ENCODE measurements around the gene SYT8. TPM values are rescaled to one million over a fixed set of nuclear protein-coding genes. Genes with fewer than 3 reads are reported as not detected.

Gene SYT8, protein sequence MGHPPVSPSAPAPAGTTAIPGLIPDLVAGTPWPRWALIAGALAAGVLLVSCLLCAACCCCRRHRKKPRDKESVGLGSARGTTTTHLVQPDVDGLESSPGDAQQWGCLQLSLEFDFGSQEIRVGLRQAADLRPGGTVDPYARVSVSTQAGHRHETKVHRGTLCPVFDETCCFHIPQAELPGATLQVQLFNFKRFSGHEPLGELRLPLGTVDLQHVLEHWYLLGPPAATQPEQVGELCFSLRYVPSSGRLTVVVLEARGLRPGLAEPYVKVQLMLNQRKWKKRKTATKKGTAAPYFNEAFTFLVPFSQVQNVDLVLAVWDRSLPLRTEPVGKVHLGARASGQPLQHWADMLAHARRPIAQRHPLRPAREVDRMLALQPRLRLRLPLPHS
- not detected in 2 replicates for total RNA-seq
- polyA plus RNA-seq = not detected in 2 replicates

DNA sequence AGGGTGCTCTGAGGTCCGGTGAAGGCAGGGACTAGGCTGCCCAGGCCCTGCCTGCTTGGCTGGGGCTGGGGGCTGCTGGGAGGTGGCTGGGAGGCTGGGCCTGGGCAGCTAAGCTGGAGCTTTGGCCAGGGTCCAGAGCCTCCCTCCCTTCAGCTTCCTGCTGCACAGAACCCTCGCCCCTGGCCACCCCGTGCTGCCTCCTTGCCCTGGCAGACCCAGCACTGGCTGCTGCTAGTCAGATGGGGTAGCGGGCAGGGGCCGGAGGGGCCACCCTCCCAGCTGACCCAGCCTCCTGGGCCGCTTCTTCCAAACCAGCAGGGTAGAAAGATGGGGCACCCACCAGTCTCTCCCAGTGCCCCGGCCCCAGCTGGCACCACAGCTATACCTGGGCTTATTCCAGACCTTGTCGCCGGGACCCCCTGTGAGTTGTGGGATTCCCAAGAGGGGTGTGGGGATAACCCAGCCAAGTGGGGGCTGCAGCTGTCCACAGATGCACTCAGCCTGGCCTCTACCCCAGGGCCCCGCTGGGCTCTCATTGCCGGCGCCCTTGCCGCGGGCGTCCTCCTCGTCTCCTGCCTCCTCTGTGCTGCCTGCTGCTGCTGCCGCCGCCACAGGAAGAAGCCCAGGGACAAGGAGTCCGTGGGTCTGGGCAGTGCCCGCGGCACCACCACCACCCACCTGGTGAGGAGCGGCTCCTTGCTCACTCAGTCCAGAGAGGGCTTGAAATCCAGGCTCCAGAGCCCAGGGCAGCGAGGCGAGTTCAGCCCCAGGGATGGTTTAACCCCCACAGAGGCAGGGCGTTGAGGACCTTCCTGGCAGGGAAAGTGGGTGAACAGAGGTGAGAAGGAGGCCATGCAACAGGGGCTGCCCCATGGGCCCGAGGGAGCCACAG lies at the start of gene SYT8:
TSS of gene SYT8 (plus strand) at position 212 of the 892 bp plus-strand sequence. CDS start at position 328, 116 bp downstream.
- H3K27me3 ChIP-seq = no peaks in the 10 kb centered on the region
- DNase-seq (ENCODE audit: low read depth in 1 of 2, low spot score in 1 of 2) = no peak
- TF ChIP-seq, protein P1, sequence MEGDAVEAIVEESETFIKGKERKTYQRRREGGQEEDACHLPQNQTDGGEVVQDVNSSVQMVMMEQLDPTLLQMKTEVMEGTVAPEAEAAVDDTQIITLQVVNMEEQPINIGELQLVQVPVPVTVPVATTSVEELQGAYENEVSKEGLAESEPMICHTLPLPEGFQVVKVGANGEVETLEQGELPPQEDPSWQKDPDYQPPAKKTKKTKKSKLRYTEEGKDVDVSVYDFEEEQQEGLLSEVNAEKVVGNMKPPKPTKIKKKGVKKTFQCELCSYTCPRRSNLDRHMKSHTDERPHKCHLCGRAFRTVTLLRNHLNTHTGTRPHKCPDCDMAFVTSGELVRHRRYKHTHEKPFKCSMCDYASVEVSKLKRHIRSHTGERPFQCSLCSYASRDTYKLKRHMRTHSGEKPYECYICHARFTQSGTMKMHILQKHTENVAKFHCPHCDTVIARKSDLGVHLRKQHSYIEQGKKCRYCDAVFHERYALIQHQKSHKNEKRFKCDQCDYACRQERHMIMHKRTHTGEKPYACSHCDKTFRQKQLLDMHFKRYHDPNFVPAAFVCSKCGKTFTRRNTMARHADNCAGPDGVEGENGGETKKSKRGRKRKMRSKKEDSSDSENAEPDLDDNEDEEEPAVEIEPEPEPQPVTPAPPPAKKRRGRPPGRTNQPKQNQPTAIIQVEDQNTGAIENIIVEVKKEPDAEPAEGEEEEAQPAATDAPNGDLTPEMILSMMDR (IDR thresholded peaks at IDR 0.05; ENCODE audit: low read depth, low read length) = no peak
- H3K36me3 ChIP-seq = no peaks in the 10 kb centered on the region
- no peak within 1 kb of the TSS for H3K4me3 ChIP-seq
- H3K4me1 ChIP-seq (ENCODE audit: low read depth) = peaks cover 15% of the 10 kb centered on the region
- no peak within 1 kb of the TSS for H3K27ac ChIP-seq
- H3K9me3 ChIP-seq (ENCODE audit: low read depth) = no peaks in the 10 kb centered on the region

DNA sequence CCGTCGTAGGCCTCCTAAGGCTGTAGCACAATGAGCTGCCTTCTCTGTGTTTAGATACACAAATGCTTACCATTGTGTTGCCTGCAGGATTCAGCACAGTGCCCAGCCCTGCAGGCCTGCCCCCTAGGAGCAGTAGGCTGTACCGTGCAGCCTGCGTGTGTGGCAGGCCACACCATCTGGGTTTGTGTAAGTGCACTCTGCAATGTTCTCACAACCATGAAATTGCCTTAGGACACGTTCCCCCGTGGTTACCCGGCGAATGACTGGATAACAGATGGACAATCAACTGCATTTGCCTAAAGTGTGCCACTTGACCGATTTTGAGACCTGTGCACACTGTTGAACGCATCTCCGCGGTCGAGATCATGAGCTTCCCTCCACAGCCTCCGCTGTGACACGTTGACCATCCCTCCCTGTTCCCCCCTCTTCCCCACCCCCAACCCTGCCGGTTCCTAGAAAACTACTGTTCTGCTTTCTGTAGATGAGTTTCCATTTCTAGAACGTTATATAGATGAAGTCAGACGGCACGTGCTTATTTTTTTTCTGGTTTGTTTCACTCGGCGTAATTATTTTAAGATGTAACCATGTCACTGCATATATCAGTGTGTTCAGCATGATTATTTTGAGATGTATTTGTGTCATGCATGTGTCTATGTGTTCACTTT lies 48.9 kb upstream of the SYT8 start:
- TF ChIP-seq, protein P1 (IDR thresholded peaks at IDR 0.05; ENCODE audit: low read depth, low read length) = no peak
- peaks cover 4% of the 10 kb centered on the region for H3K27me3 ChIP-seq
- no peak overlapping the region for H3K27ac ChIP-seq
- H3K9me3 ChIP-seq (ENCODE audit: low read depth) = no peaks in the 10 kb centered on the region
- no peak for DNase-seq (ENCODE audit: low read depth in 1 of 2, low spot score in 1 of 2)
- H3K4me3 ChIP-seq = no peak overlapping the region
- no peaks in the 10 kb centered on the region for H3K4me1 ChIP-seq (ENCODE audit: low read depth)
- no peaks in the 10 kb centered on the region for H3K36me3 ChIP-seq

DNA sequence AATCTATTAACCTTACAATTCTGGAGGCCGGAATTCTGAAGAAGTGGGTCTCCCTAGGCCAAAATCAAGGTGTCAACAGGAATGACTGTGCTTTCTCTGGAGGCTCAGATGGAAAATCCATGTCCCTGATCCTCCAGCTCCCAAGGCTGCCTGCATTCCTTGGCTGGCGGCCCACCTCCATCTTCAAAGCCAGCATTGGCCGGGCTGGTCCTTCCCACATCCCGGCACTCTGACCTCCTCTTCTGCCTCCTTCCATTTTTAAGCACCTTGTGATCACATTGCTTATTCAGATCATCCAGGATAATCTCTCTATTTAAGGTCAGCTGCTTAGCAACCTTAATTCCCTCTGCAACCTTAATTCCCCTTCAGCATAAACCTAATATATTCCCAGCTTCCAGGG lies 48.3 kb upstream of the SYT8 start:
- Histone ChIP-seq H3K27me3 (peaks cover 8% of the 10 kb centered on the region), H3K36me3 (no peaks in the 10 kb centered on the region), H3K27ac (no peak overlapping the region), H3K4me3 (no peak overlapping the region), H3K4me1 (ENCODE audit: low read depth) (no peaks in the 10 kb centered on the region), H3K9me3 (ENCODE audit: low read depth) (no peaks in the 10 kb centered on the region)
- TF ChIP-seq, protein P1 (IDR thresholded peaks at IDR 0.05; ENCODE audit: low read depth, low read length) = no peak
- no peak for DNase-seq (ENCODE audit: low read depth in 1 of 2, low spot score in 1 of 2)

DNA sequence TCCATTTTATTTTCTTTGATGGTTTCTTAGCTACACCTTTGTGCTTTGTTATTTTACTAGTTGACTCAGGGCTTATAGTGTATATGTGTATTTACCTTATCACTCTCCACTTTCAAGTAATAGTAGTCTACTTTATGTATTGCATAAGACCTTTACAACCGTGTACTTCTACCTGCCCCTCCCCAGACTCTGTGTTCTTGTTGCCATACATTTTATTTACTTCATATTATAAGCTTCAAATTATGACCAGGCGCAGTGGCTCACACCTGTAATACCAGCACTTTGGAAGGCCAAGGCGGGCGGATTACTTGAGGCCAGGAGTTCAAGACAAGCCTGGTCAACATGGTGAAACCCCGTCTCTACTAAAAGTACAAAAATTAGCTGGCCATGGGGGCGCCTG lies 42.9 kb upstream of the SYT8 start:
- Histone ChIP-seq H3K4me3 (no peak overlapping the region), H3K27me3 (peaks cover 11% of the 10 kb centered on the region), H3K36me3 (no peaks in the 10 kb centered on the region), H3K9me3 (ENCODE audit: low read depth) (no peaks in the 10 kb centered on the region), H3K4me1 (ENCODE audit: low read depth) (no peaks in the 10 kb centered on the region), H3K27ac (no peak overlapping the region)
- TF ChIP-seq, protein P1 (IDR thresholded peaks at IDR 0.05; ENCODE audit: low read depth, low read length) = no peak
- DNase-seq (ENCODE audit: low read depth in 1 of 2, low spot score in 1 of 2) = no peak

DNA sequence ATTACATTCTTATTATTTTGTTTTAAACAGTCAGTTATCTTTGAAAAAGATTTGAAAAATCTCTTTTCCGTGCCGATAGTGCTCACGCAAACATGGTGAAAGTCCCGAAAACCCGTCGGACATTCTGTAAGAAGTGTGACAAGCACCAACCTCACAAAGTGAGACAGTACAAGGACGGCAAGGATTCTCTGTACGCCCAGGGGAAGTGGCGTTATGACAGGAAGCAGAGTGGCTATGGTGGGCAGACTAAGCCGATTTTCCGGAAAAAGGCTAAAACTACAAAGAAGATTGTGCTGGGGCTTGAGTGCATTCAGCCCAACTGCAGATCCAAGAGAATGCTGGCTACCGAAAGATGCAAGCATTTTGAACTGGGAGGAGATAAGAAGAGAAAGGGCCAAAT lies 42.3 kb upstream of the SYT8 start:
- TF ChIP-seq, protein P1 (IDR thresholded peaks at IDR 0.05; ENCODE audit: low read depth, low read length) = no peak
- H3K27me3 ChIP-seq = peaks cover 11% of the 10 kb centered on the region
- no peaks in the 10 kb centered on the region for H3K4me1 ChIP-seq (ENCODE audit: low read depth)
- H3K9me3 ChIP-seq (ENCODE audit: low read depth) = no peaks in the 10 kb centered on the region
- no peaks in the 10 kb centered on the region for H3K36me3 ChIP-seq
- H3K4me3 ChIP-seq = no peak overlapping the region
- H3K27ac ChIP-seq = no peak overlapping the region
- no peak for DNase-seq (ENCODE audit: low read depth in 1 of 2, low spot score in 1 of 2)

Data from cardiac muscle cell (in vitro differentiated cells and primary cell).